CD4-positive, alpha-beta T cell treated with Interleukin-15 for 4 hours (primary cell): ENCODE results near the gene PCLO.
A peak's percentile ranks its signal among the peaks of the same experiment; 100 is the strongest.

Experiments
- DNase-seq: peaks from one replicate; pipeline ENCODE4 v3.0.0-alpha.2; 2020; ENCODE audit warnings: low spot score

The PCLO gene

GRCh38 chr7:83162402-83163256 lies at the start of gene PCLO:
Gene PCLO, minus strand, starts transcription at chr7:83162884. Its CDS starts 292 bp downstream, at chr7:83162592.
- DNase-seq = peak; percentile 2

- DNase-seq = no peak
Observed at GRCh38 chr7:83211685-83212084, 49.0 kb upstream of the PCLO start.

GRCh38 chr7:83210479-83210878 lies 47.8 kb upstream of the PCLO start:
- DNase-seq = no peak

- DNase-seq = no peak
Observed at GRCh38 chr7:83204715-83205114, 42.0 kb upstream of the PCLO start.

GRCh38 chr7:83201355-83201754 lies 38.7 kb upstream of the PCLO start:
- no peak for DNase-seq

- no peak for DNase-seq
Observed at GRCh38 chr7:83190659-83191389, 28.1 kb upstream of the PCLO start.

GRCh38 chr7:83178796-83179195 lies 16.1 kb upstream of the PCLO start:
- no peak for DNase-seq

GRCh38 chr7:83178066-83178465 lies 15.4 kb upstream of the PCLO start:
- no peak for DNase-seq

- no peak for DNase-seq
Observed at GRCh38 chr7:83173664-83174063, 11.0 kb upstream of the PCLO start.

GRCh38 chr7:83166781-83167180 lies 4.1 kb upstream of the PCLO start:
- DNase-seq = no peak

- DNase-seq = no peak
Observed at GRCh38 chr7:83161899-83162401, 734 bp downstream of the PCLO start.

GRCh38 chr7:83161186-83161585 lies 1.5 kb downstream of the PCLO start:
- no peak for DNase-seq

- no peak for DNase-seq
Observed at GRCh38 chr7:83159731-83160130, 3.0 kb downstream of the PCLO start.

GRCh38 chr7:83156006-83156405 lies 6.7 kb downstream of the PCLO start:
- no peak for DNase-seq

GRCh38 chr7:83155407-83155806 lies 7.3 kb downstream of the PCLO start:
- no peak for DNase-seq

- no peak for DNase-seq
Observed at GRCh38 chr7:83153419-83153818, 9.3 kb downstream of the PCLO start.

- DNase-seq = no peak
Observed at GRCh38 chr7:83150310-83150709, 12.4 kb downstream of the PCLO start.

GRCh38 chr7:83149466-83149865 lies 13.2 kb downstream of the PCLO start:
- no peak for DNase-seq

- DNase-seq = no peak
Observed at GRCh38 chr7:83148776-83149175, 13.9 kb downstream of the PCLO start.

GRCh38 chr7:83143107-83143506 lies 19.6 kb downstream of the PCLO start:
- no peak for DNase-seq

GRCh38 chr7:83142365-83142764 lies 20.3 kb downstream of the PCLO start:
- DNase-seq = no peak

GRCh38 chr7:83141927-83142326 lies 20.8 kb downstream of the PCLO start:
- no peak for DNase-seq
